Measurements from ENCODE around the gene HMCN1.

The HMCN1 gene

GRCh38 chr1:185843986-185844385, 109.8 kb downstream of the HMCN1 start:
- TF ChIP-seq EZH2phosphoT487 (conservative IDR thresholded peaks at IDR 0.05; ENCODE audit: low read length) (no peak), CTCF (IDR thresholded peaks at IDR 0.05; ENCODE audit: insufficient read depth, low read length, poor library complexity, severe bottlenecking) (no peak)
- H3K79me2 ChIP-seq (ENCODE audit: insufficient read depth, low read length), result no peaks in the 10 kb centered on the region
- no peak overlapping the region for H3K4me3 ChIP-seq (ENCODE audit: insufficient read depth, low read length, poor library complexity, severe bottlenecking)
- H3K36me3 ChIP-seq (ENCODE audit: low read length), result no peaks in the 10 kb centered on the region
- H3K27me3 ChIP-seq (ENCODE audit: low read length), result no peaks in the 10 kb centered on the region
- H3K9me3 ChIP-seq (ENCODE audit: insufficient read depth, low read length), result no peaks in the 10 kb centered on the region
- H3F3A ChIP-seq (ENCODE audit: insufficient read depth), result no peaks in the 10 kb centered on the region
- no peak overlapping the region for H3K27ac ChIP-seq (ENCODE audit: low read depth, low read length)
- no peak overlapping the region for H3K9ac ChIP-seq (ENCODE audit: low read length)
- no peak overlapping the region for H3K4me2 ChIP-seq (ENCODE audit: low read depth, low read length, poor library complexity, severe bottlenecking)
- no peaks in the 10 kb centered on the region for H4K20me1 ChIP-seq (ENCODE audit: low read depth, low read length)
- H2AFZ ChIP-seq (ENCODE audit: low read depth, low read length, severe bottlenecking), result no peak overlapping the region
- H3K9me2 ChIP-seq (replicated peaks; ENCODE audit: insufficient read depth, low read length), result no peaks in the 10 kb centered on the region

- Histone ChIP-seq H2AFZ (ENCODE audit: low read depth, low read length, severe bottlenecking) (no peak overlapping the region), H3K9me2 (replicated peaks; ENCODE audit: insufficient read depth, low read length) (no peaks in the 10 kb centered on the region), H3K36me3 (ENCODE audit: low read length) (no peaks in the 10 kb centered on the region), H3K4me3 (ENCODE audit: insufficient read depth, low read length, poor library complexity, severe bottlenecking) (no peak overlapping the region), H3K27ac (ENCODE audit: low read depth, low read length) (no peak overlapping the region), H3K79me2 (ENCODE audit: insufficient read depth, low read length) (no peaks in the 10 kb centered on the region), H4K20me1 (ENCODE audit: low read depth, low read length) (no peaks in the 10 kb centered on the region), H3K9ac (ENCODE audit: low read length) (no peak overlapping the region), H3K27me3 (ENCODE audit: low read length) (no peaks in the 10 kb centered on the region), H3K4me2 (ENCODE audit: low read depth, low read length, poor library complexity, severe bottlenecking) (no peak overlapping the region), H3K9me3 (ENCODE audit: insufficient read depth, low read length) (no peaks in the 10 kb centered on the region), H3F3A (ENCODE audit: insufficient read depth) (no peaks in the 10 kb centered on the region)
- no peak for TF ChIP-seq EZH2phosphoT487 (conservative IDR thresholded peaks at IDR 0.05; ENCODE audit: low read length)
- no peak for TF ChIP-seq CTCF (IDR thresholded peaks at IDR 0.05; ENCODE audit: insufficient read depth, low read length, poor library complexity, severe bottlenecking)
These were observed 112.7 kb downstream of the HMCN1 start for GRCh38 chr1:185846672-185847444.

- no peaks in the 10 kb centered on the region for H3K79me2 ChIP-seq (ENCODE audit: insufficient read depth, low read length)
- no peaks in the 10 kb centered on the region for H3K27me3 ChIP-seq (ENCODE audit: low read length)
- no peak for TF ChIP-seq CTCF (IDR thresholded peaks at IDR 0.05; ENCODE audit: insufficient read depth, low read length, poor library complexity, severe bottlenecking)
- TF ChIP-seq EZH2phosphoT487 (conservative IDR thresholded peaks at IDR 0.05; ENCODE audit: low read length), result no peak
- no peaks in the 10 kb centered on the region for H3K9me3 ChIP-seq (ENCODE audit: insufficient read depth, low read length)
- no peaks in the 10 kb centered on the region for H4K20me1 ChIP-seq (ENCODE audit: low read depth, low read length)
- no peak overlapping the region for H3K27ac ChIP-seq (ENCODE audit: low read depth, low read length)
- H3K4me3 ChIP-seq (ENCODE audit: insufficient read depth, low read length, poor library complexity, severe bottlenecking), result no peak overlapping the region
- no peak overlapping the region for H3K9ac ChIP-seq (ENCODE audit: low read length)
- no peaks in the 10 kb centered on the region for H3K36me3 ChIP-seq (ENCODE audit: low read length)
- H3K4me2 ChIP-seq (ENCODE audit: low read depth, low read length, poor library complexity, severe bottlenecking), result no peak overlapping the region
- no peak overlapping the region for H2AFZ ChIP-seq (ENCODE audit: low read depth, low read length, severe bottlenecking)
- no peaks in the 10 kb centered on the region for H3F3A ChIP-seq (ENCODE audit: insufficient read depth)
- H3K9me2 ChIP-seq (replicated peaks; ENCODE audit: insufficient read depth, low read length), result no peaks in the 10 kb centered on the region
These were observed 114.8 kb downstream of the HMCN1 start for GRCh38 chr1:185849014-185849413.
